HFFc6 (cell line): ENCODE data around the gene CNBD2. TPM values are rescaled to one million over a fixed set of nuclear protein-coding genes. Genes with fewer than 3 reads are reported as not detected.
"Not testable (repeated sequence)": the region's sequence is repeated elsewhere in the genome, so short reads cannot be mapped to it uniquely, and the experiment has no call there.

ENCODE experiments used
- DNase-seq: peaks from one replicate; pipeline ENCODE4 v3.0.0-alpha.2; 2018
- H3K27ac Mint-ChIP-seq: 2 replicates; pipeline ENCODE4 v1.8.0; 2020; ENCODE audit warnings: mild to moderate bottlenecking, mixed read lengths
- H3K27me3 Mint-ChIP-seq: 2 replicates; pipeline ENCODE4 v1.8.0; 2021; ENCODE audit warnings: mild to moderate bottlenecking, moderate library complexity, mixed read lengths; ENCODE audit not compliant: insufficient read depth
- H3K36me3 Mint-ChIP-seq: 2 replicates; pipeline ENCODE4 v1.8.0; 2021; ENCODE audit warnings: low read depth, mixed read lengths
- H3K4me1 Mint-ChIP-seq: 2 replicates; pipeline ENCODE4 v1.8.0; 2020; ENCODE audit warnings: low read depth, mixed read lengths
- H3K4me3 Mint-ChIP-seq: 2 replicates; pipeline ENCODE4 v1.8.0; 2020; ENCODE audit warnings: mild to moderate bottlenecking, moderate library complexity, mixed read lengths
- H3K9me3 Mint-ChIP-seq: 2 replicates; pipeline ENCODE4 v1.8.0; 2020; ENCODE audit warnings: mild to moderate bottlenecking, mixed read lengths
- CTCF ChIP-seq: fragments of 200-600 bp; sonication (generic); IDR thresholded peaks from 2 replicates; pipeline ENCODE4 v1.5.0; 2021; ENCODE audit warnings: antibody characterized with exemption, mild to moderate bottlenecking
- total RNA-seq, 6 experiments: library from RNA; stranded (reverse); fragmentation: NEBNext Ultra II Directional; extraction: Animal tissue kit (Norgen Biotek cat#: 25700); gene quantifications; 2 replicates in 1 of 6; 3 replicates in 5 of 6; pipeline ENCODE4 v1.2.3, GENCODE V29; 2021

The CNBD2 gene
- total RNA-seq, 6 experiments from 2014 or later = 1.4 to 2.9 (median 2.3) TPM

GRCh38 chr20:35941620-35942019 lies 26.8 kb upstream of the CNBD2 start:
- no peak for TF ChIP-seq CTCF
- Mint-ChIP-seq H3K4me3 (no peak overlapping the region), H3K27ac (no peak overlapping the region), H3K27me3 (no peaks in the 10 kb centered on the region; the same call in 1 of the 2 replicates), H3K4me1 (peaks cover 21% of the 10 kb centered on the region), H3K9me3 (no peaks in the 10 kb centered on the region), H3K36me3 (peaks cover 8% of the 10 kb centered on the region)
- DNase-seq = no peak

GRCh38 chr20:35942243-35942642 lies 26.1 kb upstream of the CNBD2 start:
- no peak for DNase-seq
- no peaks in the 10 kb centered on the region for H3K9me3 Mint-ChIP-seq
- H3K4me3 Mint-ChIP-seq = no peak overlapping the region
- H3K27ac Mint-ChIP-seq = no peak overlapping the region
- no peaks in the 10 kb centered on the region; the same call in 1 of the 2 replicates for H3K27me3 Mint-ChIP-seq
- no peak for TF ChIP-seq CTCF
- H3K4me1 Mint-ChIP-seq = peaks cover 22% of the 10 kb centered on the region
- H3K36me3 Mint-ChIP-seq = peaks cover 8% of the 10 kb centered on the region

- Mint-ChIP-seq H3K9me3 (no peaks in the 10 kb centered on the region), H3K4me3 (no peak overlapping the region; the same call in 1 of the 2 replicates), H3K36me3 (peaks cover 5% of the 10 kb centered on the region; the same call in 1 of the 2 replicates), H3K4me1 (peaks cover 18% of the 10 kb centered on the region), H3K27ac (peak overlapping the region; percentile 75), H3K27me3 (no peaks in the 10 kb centered on the region; the same call in 1 of the 2 replicates)
- TF ChIP-seq CTCF = peak; percentile 71
- DNase-seq = peak; percentile 10
Measured at GRCh38 chr20:35947489-35947888, 20.9 kb upstream of the CNBD2 start.

- Mint-ChIP-seq H3K4me1 (peaks cover 22% of the 10 kb centered on the region), H3K27me3 (no peaks in the 10 kb centered on the region; the same call in 1 of the 2 replicates), H3K4me3 (no peak overlapping the region), H3K36me3 (peaks cover 9% of the 10 kb centered on the region; the same call in 1 of the 2 replicates), H3K27ac (peak overlapping the region; percentile 75), H3K9me3 (no peaks in the 10 kb centered on the region)
- no peak for TF ChIP-seq CTCF
- DNase-seq = peak; percentile 25
Measured at GRCh38 chr20:35947907-35948306, 20.5 kb upstream of the CNBD2 start.

GRCh38 chr20:35950093-35950492 lies 18.3 kb upstream of the CNBD2 start:
- Mint-ChIP-seq H3K36me3 (peaks cover 11% of the 10 kb centered on the region; the same call in 1 of the 2 replicates), H3K9me3 (no peaks in the 10 kb centered on the region), H3K4me1 (peaks cover 28% of the 10 kb centered on the region), H3K27ac (no peak overlapping the region), H3K4me3 (no peak overlapping the region), H3K27me3 (peaks cover 5% of the 10 kb centered on the region)
- DNase-seq = no peak
- no peak for TF ChIP-seq CTCF

- DNase-seq, H3K27me3 Mint-ChIP-seq, H3K27ac Mint-ChIP-seq, H3K9me3 Mint-ChIP-seq: not testable (repeated sequence)
- H3K36me3 Mint-ChIP-seq = peaks cover 11% of the 10 kb centered on the region; the same call in 1 of the 2 replicates
- peaks cover 32% of the 10 kb centered on the region for H3K4me1 Mint-ChIP-seq
- H3K4me3 Mint-ChIP-seq = peak overlapping the region; percentile 100
Measured at GRCh38 chr20:35952080-35952479, 16.3 kb upstream of the CNBD2 start.
